H1 (cell line): ENCODE results near the gene F10. TPM values are rescaled to one million over a fixed set of nuclear protein-coding genes. Genes with fewer than 3 reads are reported as not detected.

Experiments used
- CTCF ChIA-PET: fragments of 300-600 bp; sonication (Branson Sonifier 250); formaldehyde crosslinking; loops from one replicate; lab custom pipeline; 2021; ENCODE audit not compliant: partially characterized antibody; lab: Charles Lee
- POLR2A ChIA-PET: fragments of 300-600 bp; sonication (Branson Sonifier 250); formaldehyde crosslinking; loops from one replicate; lab custom pipeline; 2021; ENCODE audit warnings: inconsistent platforms; ENCODE audit not compliant: partially characterized antibody; lab: Charles Lee
- DNase-seq, 2 experiments: peaks; one replicate each; pipeline versions ENCODE4 v3.0.0 to v3.0.0-alpha.2; 2010 to 2022; ENCODE audit warnings: low spot score in 2 of 2, low read depth in 1 of 2, mixed read lengths in 1 of 2
- FAIRE-seq: peaks from 2 replicates; lab custom pipeline; 2011; peaks lifted over from hg19 to GRCh38; lab: Jason Lieb, UNC
- H2AFZ ChIP-seq: 2 replicates; pipeline ENCODE4 v1.8.1; 2012; ENCODE audit warnings: low read length, inconsistent platforms
- H2AK5ac ChIP-seq: 2 replicates; pipeline ENCODE4 v1.6.1; 2013; ENCODE audit warnings: low read depth, low read length
- H2BK120ac ChIP-seq: replicated peaks from 2 replicates; pipeline ENCODE3; 2013; ENCODE audit warnings: low read depth, low read length, inconsistent platforms
- H2BK12ac ChIP-seq: 2 replicates; pipeline ENCODE4 v1.6.1; 2013; ENCODE audit warnings: low read depth, low read length
- H2BK15ac ChIP-seq: 2 replicates; pipeline ENCODE4 v1.6.1; 2013; ENCODE audit warnings: low read length
- H2BK20ac ChIP-seq: 2 replicates; pipeline ENCODE4 v1.6.1; 2013; ENCODE audit warnings: low read length
- H2BK5ac ChIP-seq: 2 replicates; pipeline ENCODE4 v1.6.1; 2013; ENCODE audit warnings: low read depth, low read length
- H3K14ac ChIP-seq: 2 replicates; pipeline ENCODE4 v1.6.1; 2013; ENCODE audit warnings: inconsistent platforms; ENCODE audit not compliant: insufficient read length
- H3K18ac ChIP-seq: 2 replicates; pipeline ENCODE4 v1.6.1; 2013; ENCODE audit warnings: low read length; ENCODE audit errors: extremely low read depth
- H3K23ac ChIP-seq: 2 replicates; pipeline ENCODE4 v1.6.1; 2013; ENCODE audit warnings: inconsistent platforms; ENCODE audit not compliant: insufficient read length
- H3K23me2 ChIP-seq: 2 replicates; pipeline ENCODE4 v1.6.1; 2013; ENCODE audit warnings: low read depth, low read length
- H3K27ac ChIP-seq: 2 replicates; pipeline ENCODE4 v1.6.1; 2011; ENCODE audit warnings: low read depth, low read length, inconsistent platforms
- H3K27me3 ChIP-seq, 4 experiments: replicated peaks in 1 of 4; 1 replicate in 1 of 4; 2 replicates in 3 of 4; pipeline versions ENCODE4 v1.6.1 to v1.8.1; 2011 to 2013; ENCODE audit warnings: low read length in 3 of 4, mild to moderate bottlenecking in 3 of 4, inconsistent platforms in 2 of 4, mixed read lengths in 2 of 4, moderate library complexity in 1 of 4; ENCODE audit not compliant: control insufficient read depth in 3 of 4, insufficient read depth in 3 of 4; ENCODE audit errors: extremely low read depth in 1 of 4
- H3K36me3 ChIP-seq, 4 experiments: 2 replicates each; pipeline versions ENCODE4 v1.6.1 to v1.8.1; 2011 to 2013; ENCODE audit warnings: mild to moderate bottlenecking in 4 of 4, low read length in 3 of 4, moderate library complexity in 2 of 4, control low read depth in 1 of 4, inconsistent platforms in 1 of 4; ENCODE audit not compliant: insufficient read depth in 4 of 4, control insufficient read depth in 2 of 4
- H3K4ac ChIP-seq: replicated peaks from 2 replicates; pipeline ENCODE3; 2013; ENCODE audit warnings: low read length, low read depth, mixed read lengths, inconsistent platforms; ENCODE audit not compliant: insufficient read length
- H3K4me1 ChIP-seq, 4 experiments: replicated peaks in 1 of 4; 1 replicate in 1 of 4; 2 replicates in 3 of 4; pipeline versions ENCODE4 v1.6.1 to v1.8.1; 2011 to 2013; ENCODE audit warnings: low read length in 3 of 4, inconsistent platforms in 2 of 4, mixed read lengths in 1 of 4; ENCODE audit not compliant: insufficient read depth in 4 of 4, control insufficient read depth in 3 of 4
- H3K4me2 ChIP-seq, 2 experiments: 2 replicates each; pipeline versions ENCODE4 v1.6.1 to v1.8.1; 2011 to 2013; ENCODE audit warnings: low read depth in 2 of 2, low read length in 2 of 2, control low read depth in 1 of 2, inconsistent platforms in 1 of 2, mild to moderate bottlenecking in 1 of 2; ENCODE audit not compliant: insufficient read depth in 1 of 2
- H3K4me3 ChIP-seq, 4 experiments: fragments of 200-600, 300-600 bp in 1 of 4; sonication (generic), shearing (Covaris generic), sonication (Bioruptor Twin) in 1 of 4; 2 replicates each; pipeline versions ENCODE4 v1.5.1 to v1.8.1; 2011 to 2016; ENCODE audit warnings: low read length in 4 of 4, low read depth in 3 of 4, control low read depth in 2 of 4, inconsistent platforms in 2 of 4, mild to moderate bottlenecking in 2 of 4, mixed read lengths in 1 of 4, moderate library complexity in 1 of 4; ENCODE audit not compliant: insufficient read depth in 2 of 4; ENCODE audit errors: extremely low read depth in 1 of 4
- H3K56ac ChIP-seq: replicated peaks from 2 replicates; pipeline ENCODE3; 2013; ENCODE audit warnings: low read depth, mild to moderate bottlenecking, mixed read lengths, low read length, inconsistent platforms; ENCODE audit not compliant: insufficient read length
- H3K79me1 ChIP-seq: 2 replicates; pipeline ENCODE4 v1.6.1; 2013; ENCODE audit warnings: low read depth, low read length, control low read depth
- H3K79me2 ChIP-seq, 2 experiments: 2 replicates each; pipeline versions ENCODE4 v1.6.1 to v1.8.1; 2012 to 2013; ENCODE audit warnings: low read length in 2 of 2, mild to moderate bottlenecking in 2 of 2, inconsistent platforms in 1 of 2; ENCODE audit not compliant: insufficient read depth in 2 of 2, control insufficient read depth in 1 of 2
- H3K9ac ChIP-seq, 4 experiments: replicated peaks in 1 of 4; 1 replicate in 1 of 4; 2 replicates in 3 of 4; pipeline versions ENCODE4 v1.6.1 to v1.8.1; 2011 to 2013; ENCODE audit warnings: low read depth in 3 of 4, low read length in 3 of 4, control low read depth in 2 of 4, mild to moderate bottlenecking in 2 of 4, moderate library complexity in 2 of 4, inconsistent platforms in 1 of 4; ENCODE audit errors: extremely low read depth in 1 of 4
- H3K9me3 ChIP-seq, 2 experiments: 2 replicates each; pipeline versions ENCODE4 v1.6.1 to v1.8.1; 2012 to 2013; ENCODE audit warnings: mild to moderate bottlenecking in 2 of 2, moderate library complexity in 2 of 2, control low read depth in 1 of 2, inconsistent platforms in 1 of 2, low read depth in 1 of 2, low read length in 1 of 2, mixed read lengths in 1 of 2; ENCODE audit not compliant: insufficient read depth in 2 of 2
- H4K20me1 ChIP-seq, 2 experiments: replicated peaks in 1 of 2; 2 replicates each; pipeline versions ENCODE3 to v1.8.1; 2011 to 2013; ENCODE audit warnings: inconsistent platforms in 2 of 2, low read length in 2 of 2, mild to moderate bottlenecking in 1 of 2; ENCODE audit not compliant: insufficient read depth in 2 of 2, control insufficient read depth in 1 of 2
- H4K5ac ChIP-seq: 2 replicates; pipeline ENCODE4 v1.6.1; 2013; ENCODE audit warnings: low read length, low read depth, mixed read lengths, inconsistent platforms; ENCODE audit not compliant: insufficient read length
- H4K8ac ChIP-seq: 2 replicates; pipeline ENCODE4 v1.8.0; 2013; ENCODE audit warnings: mild to moderate bottlenecking, moderate library complexity, low read length, inconsistent platforms; ENCODE audit not compliant: insufficient read depth; ENCODE audit errors: extremely low read depth
- H4K91ac ChIP-seq: replicated peaks from 2 replicates; pipeline ENCODE3; 2013; ENCODE audit warnings: low read length, mixed read lengths, inconsistent platforms; ENCODE audit not compliant: insufficient read length
- ATF3 ChIP-seq: IDR thresholded peaks from 2 replicates; pipeline ENCODE4 v1.6.1; 2011; ENCODE audit warnings: low read depth, mild to moderate bottlenecking, low read length; ENCODE audit not compliant: insufficient read depth
- CBX8 ChIP-seq: fragments of 300-800, 300-1000 bp; sonication (generic); IDR thresholded peaks from 2 replicates; pipeline ENCODE4 v1.7.1; 2016; ENCODE audit warnings: low read depth, low read length, borderline replicate concordance
- CEBPB ChIP-seq: IDR thresholded peaks from 2 replicates; pipeline ENCODE4 v1.6.1; 2012; ENCODE audit warnings: low read depth, low read length
- CTBP2 ChIP-seq: IDR thresholded peaks from 2 replicates; pipeline ENCODE4 v1.7.0; 2011; ENCODE audit warnings: borderline replicate concordance, mild to moderate bottlenecking, moderate library complexity, mixed read lengths, low read length; ENCODE audit not compliant: insufficient read depth, insufficient read length
- CTCF ChIP-seq, 3 experiments: IDR thresholded peaks; 1 replicate in 2 of 3; 2 replicates in 1 of 3; pipeline versions ENCODE4 v1.5.1 to v1.6.1; 2011; ENCODE audit warnings: low read length in 3 of 3, mild to moderate bottlenecking in 3 of 3, inconsistent platforms in 2 of 3, low read depth in 1 of 3, moderate library complexity in 1 of 3; ENCODE audit not compliant: insufficient read depth in 1 of 3; ENCODE audit errors: control extremely low read depth in 1 of 3
- GABPA ChIP-seq: IDR thresholded peaks from 2 replicates; pipeline ENCODE4 v1.6.1; 2011; ENCODE audit warnings: mild to moderate bottlenecking, low read length, moderate library complexity, borderline replicate concordance; ENCODE audit not compliant: insufficient read depth
- PHF8 ChIP-seq: fragments of 200-600 bp; sonication (generic); conservative IDR thresholded peaks from 2 replicates; pipeline ENCODE4 v1.7.1; 2012; ENCODE audit warnings: low read depth, mild to moderate bottlenecking, inconsistent platforms, low read length, moderate library complexity
- SUZ12 ChIP-seq: fragments of 200-600 bp; sonication (generic); IDR thresholded peaks from 2 replicates; pipeline ENCODE4 v1.6.1; 2012; ENCODE audit warnings: mild to moderate bottlenecking, inconsistent platforms, low read length, moderate library complexity, mixed read lengths
- WGBS, 2 experiments: shearing (Covaris generic) in 1 of 2; methylation state at CpG; one replicate each; pipeline versions ENCODE4 v1.1.6 to v1.1.7; 2013 to 2015; ENCODE audit warnings: low lambda C conversion rate in 2 of 2, mixed read lengths in 2 of 2, inconsistent platforms in 1 of 2, low coverage in 1 of 2, missing lambda C conversion rate in 1 of 2; ENCODE audit not compliant: insufficient replicate concordance in 2 of 2, insufficient coverage in 1 of 2, insufficient read length in 1 of 2; ENCODE audit errors: extremely low coverage in 1 of 2, missing lambda C conversion rate in 1 of 2; 5-methylcytosine and 5-hydroxymethylcytosine counted together
- polyA plus RNA-seq, 7 experiments: library from polyadenylated mRNA; depleted of rRNA in 3 of 7; stranded (reverse) in 5 of 7; unstranded in 2 of 7; fragments of >200 nt in 5 of 7; fragments of 200-250 nt in 2 of 7; gene quantifications; 1 replicate in 5 of 7; 2 replicates in 1 of 7; 4 replicates in 1 of 7; pipeline versions ENCODE4 v1.2.1 to v1.2.3, GENCODE V29; 2011 to 2013; ENCODE audit warnings: missing spikeins in 2 of 7, mixed read lengths in 2 of 7
- total RNA-seq: library from RNA; stranded (reverse); fragmentation: NEBNext Ultra II Directional; extraction: Animal tissue kit (Norgen Biotek cat#: 25700); gene quantifications from 2 replicates; pipeline ENCODE4 v1.2.1, GENCODE V29; 2021

F10 gene
- total and polyA plus RNA-seq, 2 of the 8 experiments (the other 6 are each of a cell fraction or from before 2014, with no cell fraction given): 2.0 to 4.2 TPM

GRCh38 chr13:113152691-113152983 is 30.0 kb downstream of the F10 start:
- H2BK5ac ChIP-seq: 0 out of 2 replicates have a peak overlapping the region, but pooled peaks have one; percentile 66
- H2BK12ac ChIP-seq: peak overlapping the region; percentile 72; the same call in 1 of the 2 replicates
- peak overlapping the region; percentile 88; the same call in 1 of the 2 replicates for H2BK15ac ChIP-seq
- 10% methylated on average over 2 of the region's 2 CpGs; no CpG with 5 or more reads in 1 of the 2 experiments for WGBS, 2 experiments
- H3K27ac ChIP-seq: no peak overlapping the region
- no peak overlapping the region for H2AK5ac ChIP-seq
- no peaks in the 10 kb centered on the region for H4K20me1 ChIP-seq
- H3K4ac ChIP-seq: no peak overlapping the region
- H3K14ac ChIP-seq: no peak overlapping the region
- ChIA-PET CTCF (no interaction called here), POLR2A (no interaction called here)
- H3K9me3 ChIP-seq: no peaks in the 10 kb centered on the region
- H3K23ac ChIP-seq: no peak overlapping the region
- H3K4me2 ChIP-seq: peak overlapping the region; percentile 93 to 98
- FAIRE-seq (no peak), DNase-seq (no peak)
- peak overlapping the region; percentile 83; the same call in 1 of the 2 replicates for H3K18ac ChIP-seq
- H3K36me3 ChIP-seq: no peaks in the 10 kb centered on the region
- H3K4me3 ChIP-seq: peak overlapping the region; percentile 35 to 71 (median 61)
- no peak overlapping the region for H3K56ac ChIP-seq
- H3K27me3 ChIP-seq: peaks cover 7 to 22% (median 20%) of the 10 kb centered on the region in 4 experiments; a peak in 6 of 7 replicates
- H3K79me2 ChIP-seq: no peaks in the 10 kb centered on the region
- TF ChIP-seq CEBPB (no peak), CBX8 (no peak), GABPA (no peak), ATF3 (no peak), SUZ12 (no peak), PHF8 (no peak), CTBP2 (no peak), CTCF (IDR thresholded peaks at IDR 0.05; ENCODE audit: control extremely low read depth in 1 of 3, insufficient read depth in 1 of 3, low read depth in 1 of 3, low read length in 3 of 3) (no peak)
- no peak overlapping the region for H4K8ac ChIP-seq
- peaks cover 0 to 10% (median 4%) of the 10 kb centered on the region in 4 experiments; a peak in 4 of 7 replicates for H3K4me1 ChIP-seq
- H2BK20ac ChIP-seq: no peak overlapping the region
- peaks cover 10% of the 10 kb centered on the region for H3K23me2 ChIP-seq
- no peak overlapping the region for H2BK120ac ChIP-seq
- H2AFZ ChIP-seq: peak overlapping the region; percentile 89; the same call in 1 of the 2 replicates
- H4K5ac ChIP-seq: no peak overlapping the region
- no peak overlapping the region for H4K91ac ChIP-seq
- no peaks in the 10 kb centered on the region for H3K79me1 ChIP-seq
- H3K9ac ChIP-seq: peak overlapping the region in 2 of 4 experiments; percentile 0 to 19; a peak in 3 of 7 replicates
